Measurements from ENCODE around the gene CEP192. TPM values are rescaled to one million over a fixed set of nuclear protein-coding genes. Genes with fewer than 3 reads are reported as not detected.

Gene CEP192
- total RNA-seq, 3 donors from 2014 or later = 19.8 to 38.6 (median 23.9) TPM

DNA sequence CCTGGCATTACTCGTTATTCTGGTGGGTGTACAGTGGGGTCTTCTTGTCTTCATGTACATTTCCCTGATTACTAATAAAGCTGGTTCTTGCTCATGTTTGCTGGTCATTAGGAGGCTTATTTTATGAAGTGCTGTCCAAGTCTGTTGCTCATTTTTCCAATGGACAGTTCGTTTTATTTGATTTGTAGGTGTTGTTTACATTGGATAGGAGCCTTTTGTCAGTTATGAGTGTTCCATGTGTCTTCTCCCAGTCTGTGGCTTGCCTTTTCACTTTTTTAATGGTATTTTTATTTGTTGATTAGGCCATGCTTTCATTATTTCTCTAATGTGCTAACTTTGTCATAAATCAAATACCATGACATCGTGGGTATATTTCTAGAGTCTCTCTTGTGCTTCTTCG is 51.9 kb downstream of the CEP192 start:
- TF ChIP-seq CTCF (IDR thresholded peaks at IDR 0.05) = no peak
- no peak for TF ChIP-seq POLR2AphosphoS5 (IDR thresholded peaks at IDR 0.05)
- TF ChIP-seq POLR2A (IDR thresholded peaks at IDR 0.05) = no peak
- H3K27me3 ChIP-seq = no peaks in the 10 kb centered on the region
- DNase-seq (ENCODE audit: low spot score in 2 of 2) = no peak
- H3K4me1 ChIP-seq = no peaks in the 10 kb centered on the region
- H3K27ac ChIP-seq = no peak overlapping the region
- H3K9me3 ChIP-seq = no peaks in the 10 kb centered on the region
- H3K4me3 ChIP-seq = no peak overlapping the region
- no peaks in the 10 kb centered on the region for H3K36me3 ChIP-seq
- intact Hi-C loops (cut with DNase I; ENCODE audit: low total_unique reads) = no loop called here

DNA sequence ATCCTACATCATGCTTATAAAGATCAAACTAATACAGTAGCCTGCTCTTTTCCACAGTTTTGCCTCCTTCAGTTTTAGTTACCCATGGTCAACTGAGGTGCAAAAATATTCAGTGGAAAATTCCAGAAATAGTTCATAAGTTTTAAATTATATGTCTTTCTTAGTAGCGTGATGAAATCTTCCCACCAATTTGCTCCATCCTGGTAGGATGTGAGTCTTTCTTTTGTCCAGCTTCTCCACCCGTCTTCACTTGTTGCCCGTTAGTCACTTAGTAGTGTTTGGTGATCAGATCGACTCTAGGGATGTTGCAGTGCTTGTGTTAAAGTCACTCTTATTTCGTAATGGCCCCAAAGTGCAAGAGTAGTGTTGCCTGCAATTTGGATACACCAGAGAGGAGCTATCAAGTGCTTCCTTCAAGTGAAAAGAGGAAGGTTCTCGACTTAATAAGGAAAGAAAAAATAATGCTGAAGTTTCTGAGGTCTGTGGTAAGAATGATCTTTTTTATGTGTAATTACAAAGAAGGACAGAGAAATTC is 57.0 kb downstream of the CEP192 start:
- H3K4me3 ChIP-seq = no peak overlapping the region
- peaks cover 4% of the 10 kb centered on the region for H3K36me3 ChIP-seq
- H3K27me3 ChIP-seq = no peaks in the 10 kb centered on the region
- no peaks in the 10 kb centered on the region for H3K4me1 ChIP-seq
- H3K27ac ChIP-seq = no peak overlapping the region
- no peaks in the 10 kb centered on the region for H3K9me3 ChIP-seq
- no peak for DNase-seq (ENCODE audit: low spot score in 2 of 2)
- intact Hi-C loops (cut with DNase I; ENCODE audit: low total_unique reads) = no loop called here
- TF ChIP-seq POLR2AphosphoS5 (IDR thresholded peaks at IDR 0.05) (no peak), CTCF (IDR thresholded peaks at IDR 0.05) (no peak), POLR2A (IDR thresholded peaks at IDR 0.05) (no peak)

GRCh38 chr18:13051159-13051558 is 60.0 kb downstream of the CEP192 start:
- no peaks in the 10 kb centered on the region for H3K4me1 ChIP-seq
- no peak overlapping the region for H3K4me3 ChIP-seq
- H3K9me3 ChIP-seq = no peaks in the 10 kb centered on the region
- no peaks in the 10 kb centered on the region for H3K27me3 ChIP-seq
- H3K36me3 ChIP-seq = peaks cover 7% of the 10 kb centered on the region
- H3K27ac ChIP-seq = no peak overlapping the region
- intact Hi-C loops (cut with DNase I; ENCODE audit: low total_unique reads) = no loop called here
- TF ChIP-seq POLR2AphosphoS5 (IDR thresholded peaks at IDR 0.05) = no peak
- TF ChIP-seq POLR2A (IDR thresholded peaks at IDR 0.05) = no peak
- no peak for TF ChIP-seq CTCF (IDR thresholded peaks at IDR 0.05)
- no peak for DNase-seq (ENCODE audit: low spot score in 2 of 2)

GRCh38 chr18:13051950-13052349 is 60.8 kb downstream of the CEP192 start:
- no peaks in the 10 kb centered on the region for H3K27me3 ChIP-seq
- H3K4me1 ChIP-seq = no peaks in the 10 kb centered on the region
- peaks cover 7% of the 10 kb centered on the region for H3K36me3 ChIP-seq
- intact Hi-C loops (cut with DNase I; ENCODE audit: low total_unique reads) = no loop called here
- H3K27ac ChIP-seq = no peak overlapping the region
- H3K4me3 ChIP-seq = no peak overlapping the region
- DNase-seq (ENCODE audit: low spot score in 2 of 2) = no peak
- H3K9me3 ChIP-seq = no peaks in the 10 kb centered on the region
- no peak for TF ChIP-seq POLR2AphosphoS5 (IDR thresholded peaks at IDR 0.05)
- no peak for TF ChIP-seq POLR2A (IDR thresholded peaks at IDR 0.05)
- no peak for TF ChIP-seq CTCF (IDR thresholded peaks at IDR 0.05)

DNA sequence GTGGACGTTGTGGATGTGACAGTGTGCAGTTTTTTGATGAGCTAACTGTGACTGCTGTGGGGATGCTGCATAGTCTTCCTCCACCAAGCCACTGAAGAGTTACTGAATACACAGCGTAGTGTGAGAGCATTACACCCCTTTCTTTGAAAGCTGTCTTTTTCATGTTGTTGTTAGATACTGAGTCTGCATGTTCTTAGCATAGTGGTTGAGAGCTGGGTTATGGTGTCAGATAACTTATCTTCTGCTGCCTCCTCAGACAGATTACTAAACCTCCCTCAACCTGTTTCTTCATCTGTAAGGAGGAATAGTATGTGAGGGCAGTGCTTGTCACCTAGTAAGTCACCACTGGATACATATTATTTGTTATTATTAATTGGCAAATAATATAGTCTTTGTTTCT is 63.2 kb downstream of the CEP192 start:
- TF ChIP-seq CTCF (IDR thresholded peaks at IDR 0.05) = no peak
- intact Hi-C loops (cut with DNase I; ENCODE audit: low total_unique reads) = no loop called here
- peaks cover 7% of the 10 kb centered on the region for H3K36me3 ChIP-seq

More for the DNA sequence above, 63.2 kb downstream of the CEP192 start:
- H3K4me1 ChIP-seq = no peaks in the 10 kb centered on the region
- H3K9me3 ChIP-seq = no peaks in the 10 kb centered on the region
- H3K4me3 ChIP-seq = no peak overlapping the region
- no peak overlapping the region for H3K27ac ChIP-seq
- DNase-seq (ENCODE audit: low spot score in 2 of 2) = no peak
- H3K27me3 ChIP-seq = no peaks in the 10 kb centered on the region

Measured in breast epithelium (tissue), 4 donors.